NAMALWA (cell line): ENCODE results near the gene HM13.
"Not testable (repeated sequence)": the region's sequence is repeated elsewhere in the genome, so short reads cannot be mapped to it uniquely, and the experiment has no call there.

Experiments
- DNase-seq: peaks from one replicate; pipeline ENCODE4 v3.0.0-alpha.2; 2015; ENCODE audit warnings: low spot score

HM13 gene

GRCh38 chr20:31612271-31612640, 98.0 kb downstream of the HM13 start:
- not testable (repeated sequence) for DNase-seq

GRCh38 chr20:31615416-31615815, 101.2 kb downstream of the HM13 start:
- DNase-seq = no peak

- DNase-seq = no peak
Measured at GRCh38 chr20:31617432-31618104, 103.3 kb downstream of the HM13 start.
